GM12872 (cell line): ENCODE results near the gene CYTH3.

Experiments
- CTCF ChIP-seq: IDR thresholded peaks from 3 replicates; pipeline ENCODE4 v1.5.1; 2011; ENCODE audit warnings: low read depth, mild to moderate bottlenecking, low read length, moderate library complexity; ENCODE audit not compliant: insufficient read depth

Gene CYTH3

GRCh38 chr7:6269527-6269926 is 2.9 kb downstream of the CYTH3 start:
- TF ChIP-seq CTCF = no peak

GRCh38 chr7:6268907-6269306 is 3.5 kb downstream of the CYTH3 start:
- TF ChIP-seq CTCF = no peak

GRCh38 chr7:6268023-6268900 is 4.2 kb downstream of the CYTH3 start:
- no peak for TF ChIP-seq CTCF

GRCh38 chr7:6266699-6267098 is 5.7 kb downstream of the CYTH3 start:
- TF ChIP-seq CTCF = no peak

GRCh38 chr7:6262221-6262620 is 10.2 kb downstream of the CYTH3 start:
- no peak for TF ChIP-seq CTCF

GRCh38 chr7:6261699-6262098 is 10.7 kb downstream of the CYTH3 start:
- no peak for TF ChIP-seq CTCF

- TF ChIP-seq CTCF = no peak
These were observed 11.9 kb downstream of the CYTH3 start for GRCh38 chr7:6260291-6261187.
